ENCODE measurements around the gene GUCY1B1. TPM values are rescaled to one million over a fixed set of nuclear protein-coding genes. Genes with fewer than 3 reads are reported as not detected.

Gene GUCY1B1
- total RNA-seq, 1 donor from 2014 or later, result 2.2 TPM

- Mint-ChIP-seq H3K9me3 (ENCODE audit: unreplicated experiment) (no peaks in the 10 kb centered on the region), H3K4me3 (ENCODE audit: unreplicated experiment) (peak overlapping the region; percentile 31), H3K27me3 (ENCODE audit: unreplicated experiment) (peaks cover 1% of the 10 kb centered on the region), H3K4me1 (ENCODE audit: low read depth, unreplicated experiment) (no peaks in the 10 kb centered on the region), H3K36me3 (ENCODE audit: unreplicated experiment) (no peaks in the 10 kb centered on the region), H3K27ac (ENCODE audit: unreplicated experiment) (no peak overlapping the region)
- no peak for TF ChIP-seq CTCF (IDR thresholded peaks at IDR 0.05; ENCODE audit: partially characterized antibody, unreplicated experiment)
- no peak for DNase-seq
These were observed 2.2 kb downstream of the GUCY1B1 start for GRCh38 chr4:155761047-155761446.

GRCh38 chr4:155761916-155762315 lies 3.1 kb downstream of the GUCY1B1 start:
- no peak overlapping the region for H3K27ac Mint-ChIP-seq (ENCODE audit: unreplicated experiment)
- H3K9me3 Mint-ChIP-seq (ENCODE audit: unreplicated experiment), result no peaks in the 10 kb centered on the region
- H3K36me3 Mint-ChIP-seq (ENCODE audit: unreplicated experiment), result no peaks in the 10 kb centered on the region
- H3K4me1 Mint-ChIP-seq (ENCODE audit: low read depth, unreplicated experiment), result no peaks in the 10 kb centered on the region
- H3K27me3 Mint-ChIP-seq (ENCODE audit: unreplicated experiment), result peaks cover 1% of the 10 kb centered on the region
- DNase-seq, result no peak
- TF ChIP-seq CTCF (IDR thresholded peaks at IDR 0.05; ENCODE audit: partially characterized antibody, unreplicated experiment), result no peak
- no peak overlapping the region for H3K4me3 Mint-ChIP-seq (ENCODE audit: unreplicated experiment)

- no peaks in the 10 kb centered on the region for H3K4me1 Mint-ChIP-seq (ENCODE audit: low read depth, unreplicated experiment)
- DNase-seq, result no peak
- TF ChIP-seq CTCF (IDR thresholded peaks at IDR 0.05; ENCODE audit: partially characterized antibody, unreplicated experiment), result no peak
These were observed 3.5 kb downstream of the GUCY1B1 start for GRCh38 chr4:155762334-155762733.

GRCh38 chr4:155763551-155763950 lies 4.7 kb downstream of the GUCY1B1 start:
- Mint-ChIP-seq H3K9me3 (ENCODE audit: unreplicated experiment) (no peaks in the 10 kb centered on the region), H3K27ac (ENCODE audit: unreplicated experiment) (no peak overlapping the region), H3K4me3 (ENCODE audit: unreplicated experiment) (no peak overlapping the region)

More at GRCh38 chr4:155762334-155762733, 3.5 kb downstream of the GUCY1B1 start:
- Mint-ChIP-seq H3K27me3 (ENCODE audit: unreplicated experiment) (peaks cover 1% of the 10 kb centered on the region), H3K27ac (ENCODE audit: unreplicated experiment) (no peak overlapping the region), H3K36me3 (ENCODE audit: unreplicated experiment) (no peaks in the 10 kb centered on the region), H3K4me3 (ENCODE audit: unreplicated experiment) (no peak overlapping the region), H3K9me3 (ENCODE audit: unreplicated experiment) (no peaks in the 10 kb centered on the region)

GRCh38 chr4:155765149-155765548 lies 6.3 kb downstream of the GUCY1B1 start:
- no peak overlapping the region for H3K4me3 Mint-ChIP-seq (ENCODE audit: unreplicated experiment)
- no peak overlapping the region for H3K27ac Mint-ChIP-seq (ENCODE audit: unreplicated experiment)
- no peaks in the 10 kb centered on the region for H3K36me3 Mint-ChIP-seq (ENCODE audit: unreplicated experiment)
- TF ChIP-seq CTCF (IDR thresholded peaks at IDR 0.05; ENCODE audit: partially characterized antibody, unreplicated experiment), result no peak
- H3K4me1 Mint-ChIP-seq (ENCODE audit: low read depth, unreplicated experiment), result no peaks in the 10 kb centered on the region
- no peaks in the 10 kb centered on the region for H3K27me3 Mint-ChIP-seq (ENCODE audit: unreplicated experiment)
- DNase-seq, result no peak
- no peaks in the 10 kb centered on the region for H3K9me3 Mint-ChIP-seq (ENCODE audit: unreplicated experiment)

More at GRCh38 chr4:155763551-155763950, 4.7 kb downstream of the GUCY1B1 start:
- no peak for DNase-seq
- H3K4me1 Mint-ChIP-seq (ENCODE audit: low read depth, unreplicated experiment), result no peaks in the 10 kb centered on the region
- TF ChIP-seq CTCF (IDR thresholded peaks at IDR 0.05; ENCODE audit: partially characterized antibody, unreplicated experiment), result no peak
- no peaks in the 10 kb centered on the region for H3K27me3 Mint-ChIP-seq (ENCODE audit: unreplicated experiment)
- no peaks in the 10 kb centered on the region for H3K36me3 Mint-ChIP-seq (ENCODE audit: unreplicated experiment)

Data from glutamatergic neuron (in vitro differentiated cells).